ENCODE measurements around the gene ZNF410. TPM values are rescaled to one million over a fixed set of nuclear protein-coding genes. Genes with fewer than 3 reads are reported as not detected.
A peak's percentile ranks its signal among the peaks of the same experiment; 100 is the strongest.
"Not testable (repeated sequence)": the region's sequence is repeated elsewhere in the genome, so short reads cannot be mapped to it uniquely, and the experiment has no call there.

Gene ZNF410
- 33.1 TPM for polyA plus RNA-seq (ENCODE audit: insufficient read length)

GRCh38 chr14:73886449-73887317 is at the start of gene ZNF410:
Gene ZNF410, plus strand, starts transcription at chr14:73886859. Its CDS starts 5,317 bp downstream, at chr14:73892176.
- DNase-seq (ENCODE audit: low read depth), result peak; percentile 90

GRCh38 chr14:73838293-73839034 is 48.2 kb upstream of the ZNF410 start:
- DNase-seq (ENCODE audit: low read depth), result not testable (repeated sequence)

- DNase-seq (ENCODE audit: low read depth), result no peak
Observed at GRCh38 chr14:73842201-73842600, 44.5 kb upstream of the ZNF410 start.

- DNase-seq (ENCODE audit: low read depth), result no peak
Observed at GRCh38 chr14:73842851-73843250, 43.8 kb upstream of the ZNF410 start.

- no peak for DNase-seq (ENCODE audit: low read depth)
Observed at GRCh38 chr14:73843296-73843695, 43.4 kb upstream of the ZNF410 start.

- DNase-seq (ENCODE audit: low read depth), result no peak
Observed at GRCh38 chr14:73846947-73847346, 39.7 kb upstream of the ZNF410 start.

GRCh38 chr14:73851000-73851399 is 35.7 kb upstream of the ZNF410 start:
- DNase-seq (ENCODE audit: low read depth), result no peak

- peak; percentile 92 for DNase-seq (ENCODE audit: low read depth)
Observed at GRCh38 chr14:73851567-73852382, 34.9 kb upstream of the ZNF410 start, which contains the start of gene PTGR2. Gene PTGR2, plus strand, starts transcription at chr14:73851831. Its CDS starts 7,032 bp downstream, at chr14:73858863.

GRCh38 chr14:73859145-73859544 is 27.5 kb upstream of the ZNF410 start:
- DNase-seq (ENCODE audit: low read depth), result no peak

- DNase-seq (ENCODE audit: low read depth), result no peak
Observed at GRCh38 chr14:73861073-73861472, 25.6 kb upstream of the ZNF410 start.

- DNase-seq (ENCODE audit: low read depth), result no peak
Observed at GRCh38 chr14:73862480-73862879, 24.2 kb upstream of the ZNF410 start.

- DNase-seq (ENCODE audit: low read depth), result no peak
Observed at GRCh38 chr14:73863209-73863608, 23.4 kb upstream of the ZNF410 start.

GRCh38 chr14:73865534-73866113 is 21.0 kb upstream of the ZNF410 start:
- no peak for DNase-seq (ENCODE audit: low read depth)

- DNase-seq (ENCODE audit: low read depth), result not testable (repeated sequence)
Observed at GRCh38 chr14:73869754-73870153, 16.9 kb upstream of the ZNF410 start.

GRCh38 chr14:73870525-73871235 is 16.0 kb upstream of the ZNF410 start:
- DNase-seq (ENCODE audit: low read depth), result no peak

GRCh38 chr14:73873660-73874059 is 13.0 kb upstream of the ZNF410 start:
- DNase-seq (ENCODE audit: low read depth), result no peak

- no peak for DNase-seq (ENCODE audit: low read depth)
Observed at GRCh38 chr14:73877790-73878189, 8.9 kb upstream of the ZNF410 start.

- DNase-seq (ENCODE audit: low read depth), result no peak
Observed at GRCh38 chr14:73878436-73878835, 8.2 kb upstream of the ZNF410 start.

- DNase-seq (ENCODE audit: low read depth), result no peak
Observed at GRCh38 chr14:73879027-73879426, 7.6 kb upstream of the ZNF410 start.

- DNase-seq (ENCODE audit: low read depth), result no peak
Observed at GRCh38 chr14:73884438-73885190, 2.0 kb upstream of the ZNF410 start.

Data from forelimb muscle (tissue), 1 donor.